Spleen (tissue), 11 donors: Measurements from ENCODE around the gene EPHB1. TPM values are rescaled to one million over a fixed set of nuclear protein-coding genes. Genes with fewer than 3 reads are reported as not detected.
"Not testable (repeated sequence)": the region's sequence is repeated elsewhere in the genome, so short reads cannot be mapped to it uniquely, and the experiment has no call there.

Experiments used
- DNase-seq: peaks from one replicate; pipeline ENCODE4 v3.0.0-alpha.2; 2020
- H3K27ac ChIP-seq, 8 donors: fragments of 200-600 bp; sonication (generic) in 7 of 8; 1 replicate in 4 of 8; 2 replicates in 4 of 8; pipeline versions ENCODE4 v1.5.0 to v1.8.0; 2016 to 2021; ENCODE audit warnings: inconsistent platforms in 4 of 8, mild to moderate bottlenecking in 4 of 8, moderate library complexity in 1 of 8
- H3K27me3 ChIP-seq, 7 donors: fragments of 200-600 bp; sonication (generic) in 6 of 7; replicated peaks in 1 of 7; 1 replicate in 4 of 7; 2 replicates in 3 of 7; pipeline versions ENCODE4 v1.5.0 to v1.8.0; 2016 to 2021; ENCODE audit warnings: inconsistent platforms in 3 of 7, mild to moderate bottlenecking in 1 of 7
- H3K36me3 ChIP-seq, 6 donors: fragments of 200-600 bp; sonication (generic) in 5 of 6; 1 replicate in 4 of 6; 2 replicates in 2 of 6; pipeline versions ENCODE4 v1.5.0 to v1.8.0; 2016 to 2021; ENCODE audit warnings: inconsistent platforms in 2 of 6
- H3K4me1 ChIP-seq, 6 donors: fragments of 200-600 bp; sonication (generic) in 5 of 6; 1 replicate in 3 of 6; 2 replicates in 3 of 6; pipeline versions ENCODE4 v1.5.0 to v1.8.0; 2016 to 2021; ENCODE audit warnings: inconsistent platforms in 3 of 6
- H3K4me3 ChIP-seq, 8 donors: fragments of 200-600 bp; sonication (generic) in 7 of 8; 1 replicate in 4 of 8; 2 replicates in 4 of 8; pipeline versions ENCODE4 v1.5.0 to v1.8.0; 2016 to 2021; ENCODE audit warnings: inconsistent platforms in 4 of 8, mild to moderate bottlenecking in 4 of 8, moderate library complexity in 2 of 8
- H3K9me3 ChIP-seq, 8 donors: fragments of 200-600 bp; sonication (generic) in 7 of 8; 1 replicate in 4 of 8; 2 replicates in 4 of 8; pipeline versions ENCODE4 v1.5.0 to v1.8.0; 2016 to 2021; ENCODE audit warnings: inconsistent platforms in 4 of 8
- POLR2A ChIP-seq, 3 donors: fragments of 450-650 bp; IDR thresholded peaks; one replicate each; pipeline ENCODE4 v1.5.1; 2017; ENCODE audit warnings: antibody characterized with exemption in 3 of 3, mild to moderate bottlenecking in 1 of 3
- POLR2AphosphoS5 ChIP-seq, 3 donors: sonication (generic); formaldehyde crosslinking; IDR thresholded peaks; one replicate each; pipeline ENCODE4 v1.5.1; 2017; ENCODE audit warnings: antibody characterized with exemption in 3 of 3
- WGBS, 5 donors: extraction: QIAGEN DNeasy Blood & Tissue Kit in 3 of 5; methylation state at CpG; one replicate each; pipeline versions ENCODE4 v1.1.5 to v1.1.7; 2013 to 2018; 5-methylcytosine and 5-hydroxymethylcytosine counted together
- intact Hi-C: fragments of 100-400 bp; cut with DNase I; formaldehyde crosslinking; loops from one replicate; pipeline ENCODE4 v1.15.0; 2023; ENCODE audit warnings: low total_unique reads
- polyA plus RNA-seq, 3 donors: library from polyadenylated mRNA; stranded (reverse); fragments of 200-250 nt; gene quantifications; one replicate each; pipeline ENCODE4 v1.2.1, GENCODE V29; 2013
- total RNA-seq, 7 donors: library from RNA; depleted of rRNA in 3 of 7; stranded (reverse); fragments of >200 nt in 3 of 7; fragmentation: NEBNext Ultra II Directional in 4 of 7; extraction: Animal tissue kit (Norgen Biotek cat#: 25700) in 4 of 7; gene quantifications; one replicate each; pipeline versions ENCODE4 v1.1.0 to v1.2.1, GENCODE V29; 2016 to 2021
- TF ChIP-seq, protein P1 (sequence below), 11 experiments: fragments of 200-600 bp in 7 of 11; fragments of 450-650 bp in 4 of 11; sonication (generic) in 4 of 11; IDR thresholded peaks in 8 of 11; conservative IDR thresholded peaks in 3 of 11; 1 replicate in 7 of 11; 2 replicates in 4 of 11; pipeline versions ENCODE4 v1.4.0 to v1.8.0; 2016 to 2021; ENCODE audit warnings: antibody characterized with exemption in 11 of 11, inconsistent platforms in 4 of 11, mild to moderate bottlenecking in 1 of 11
- donor health status: healthy with polysubstance abuse.
- donor health status: DM: no; HTN: no; CAD: no; lungs with moderate emphysema.
- donor health status: DM: no; HTN: no; CAD: no.
- donor health status: Bipolar disorder and iron deficiency.
- donor health status: healthy.
- donor health status: DM: no; HTN: no; CAD: no.
- donor health status: DM: yes; HTN: yes; CAD: no.

Gene EPHB1
- total and polyA plus RNA-seq, 10 donors, result 0.20 to 14.0 (median 3.0) TPM

DNA sequence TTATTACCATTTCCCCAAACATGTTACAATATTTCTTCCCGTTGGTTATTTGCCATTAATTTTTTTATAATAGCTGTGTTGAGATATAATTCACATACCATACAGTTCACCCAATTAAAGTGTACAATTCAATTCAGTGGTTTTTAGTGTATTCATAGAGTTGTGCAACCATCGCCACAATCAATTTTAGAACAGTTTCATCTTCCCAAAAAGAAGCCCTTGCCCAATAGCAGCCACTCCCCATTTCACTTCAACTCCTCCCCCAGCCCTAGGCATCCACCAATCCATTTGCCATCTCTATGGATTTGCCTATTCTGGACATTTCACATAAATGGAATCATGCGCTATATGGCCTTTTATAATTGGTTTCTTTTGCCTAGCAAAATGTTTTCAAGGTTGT lies 225.1 kb downstream of the EPHB1 start:
- no peak for TF ChIP-seq POLR2A (IDR thresholded peaks at IDR 0.05)
- TF ChIP-seq, protein P1, sequence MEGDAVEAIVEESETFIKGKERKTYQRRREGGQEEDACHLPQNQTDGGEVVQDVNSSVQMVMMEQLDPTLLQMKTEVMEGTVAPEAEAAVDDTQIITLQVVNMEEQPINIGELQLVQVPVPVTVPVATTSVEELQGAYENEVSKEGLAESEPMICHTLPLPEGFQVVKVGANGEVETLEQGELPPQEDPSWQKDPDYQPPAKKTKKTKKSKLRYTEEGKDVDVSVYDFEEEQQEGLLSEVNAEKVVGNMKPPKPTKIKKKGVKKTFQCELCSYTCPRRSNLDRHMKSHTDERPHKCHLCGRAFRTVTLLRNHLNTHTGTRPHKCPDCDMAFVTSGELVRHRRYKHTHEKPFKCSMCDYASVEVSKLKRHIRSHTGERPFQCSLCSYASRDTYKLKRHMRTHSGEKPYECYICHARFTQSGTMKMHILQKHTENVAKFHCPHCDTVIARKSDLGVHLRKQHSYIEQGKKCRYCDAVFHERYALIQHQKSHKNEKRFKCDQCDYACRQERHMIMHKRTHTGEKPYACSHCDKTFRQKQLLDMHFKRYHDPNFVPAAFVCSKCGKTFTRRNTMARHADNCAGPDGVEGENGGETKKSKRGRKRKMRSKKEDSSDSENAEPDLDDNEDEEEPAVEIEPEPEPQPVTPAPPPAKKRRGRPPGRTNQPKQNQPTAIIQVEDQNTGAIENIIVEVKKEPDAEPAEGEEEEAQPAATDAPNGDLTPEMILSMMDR (IDR thresholded peaks at IDR 0.05 in 8 of 11, conservative IDR thresholded peaks at IDR 0.05 in 3 of 11), result no peak
- no peak for TF ChIP-seq POLR2AphosphoS5 (IDR thresholded peaks at IDR 0.05)
- Histone ChIP-seq H3K9me3 (no peaks in the 10 kb centered on the region), H3K27ac (no peak overlapping the region), H3K27me3 (no peaks in the 10 kb centered on the region), H3K36me3 (no peaks in the 10 kb centered on the region), H3K4me3 (no peak overlapping the region), H3K4me1 (no peaks in the 10 kb centered on the region)
- no peak for DNase-seq
- intact Hi-C loops, result no loop called here
- 77 to 91% (median 83%) methylated on average over 3 of the region's 3 CpGs for WGBS, 5 donors

DNA sequence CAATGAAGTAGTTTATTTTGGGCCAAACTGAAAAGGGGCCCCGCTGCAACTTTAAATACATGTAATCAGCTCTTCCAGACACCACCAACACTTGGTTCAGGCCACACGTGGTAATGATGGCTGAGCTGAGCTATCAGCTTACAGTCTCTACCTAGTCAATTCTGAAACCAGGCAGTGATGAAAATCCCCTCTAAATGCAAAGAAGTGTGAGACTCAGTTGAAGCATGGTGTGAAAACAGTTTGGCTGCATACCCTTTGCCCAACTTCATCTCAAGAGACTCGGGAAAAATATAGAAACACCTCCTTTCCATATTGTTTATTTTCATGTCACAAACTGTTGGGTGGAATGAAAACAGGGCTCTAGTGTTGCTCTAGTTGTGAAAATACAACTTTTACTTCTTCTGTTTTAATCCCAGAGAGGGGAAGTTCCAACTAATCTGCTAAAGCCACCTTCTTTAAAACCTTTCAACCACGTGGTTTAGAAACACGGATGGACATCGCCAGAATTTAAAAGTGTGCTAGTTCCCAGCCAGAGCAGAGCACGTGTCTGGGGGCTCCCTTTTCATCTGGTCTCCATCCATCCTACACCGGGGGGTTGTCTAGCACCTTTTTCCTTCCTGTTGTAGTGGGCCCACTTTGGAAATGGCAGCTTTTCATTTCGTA lies 229.1 kb downstream of the EPHB1 start:
- no peaks in the 10 kb centered on the region for H3K9me3 ChIP-seq
- H3K4me1 ChIP-seq, result no peaks in the 10 kb centered on the region
- no peak for DNase-seq
- no peaks in the 10 kb centered on the region for H3K36me3 ChIP-seq
- H3K27ac ChIP-seq, result no peak overlapping the region
- WGBS, 5 donors, result 42 to 51% (median 46%) methylated on average over 9 of the region's 9 CpGs
- H3K27me3 ChIP-seq, result no peaks in the 10 kb centered on the region
- intact Hi-C loops, result no loop called here
- TF ChIP-seq, protein P1 (IDR thresholded peaks at IDR 0.05 in 8 of 11, conservative IDR thresholded peaks at IDR 0.05 in 3 of 11), result no peak
- no peak for TF ChIP-seq POLR2A (IDR thresholded peaks at IDR 0.05)
- TF ChIP-seq POLR2AphosphoS5 (IDR thresholded peaks at IDR 0.05), result no peak
- no peak overlapping the region for H3K4me3 ChIP-seq

DNA sequence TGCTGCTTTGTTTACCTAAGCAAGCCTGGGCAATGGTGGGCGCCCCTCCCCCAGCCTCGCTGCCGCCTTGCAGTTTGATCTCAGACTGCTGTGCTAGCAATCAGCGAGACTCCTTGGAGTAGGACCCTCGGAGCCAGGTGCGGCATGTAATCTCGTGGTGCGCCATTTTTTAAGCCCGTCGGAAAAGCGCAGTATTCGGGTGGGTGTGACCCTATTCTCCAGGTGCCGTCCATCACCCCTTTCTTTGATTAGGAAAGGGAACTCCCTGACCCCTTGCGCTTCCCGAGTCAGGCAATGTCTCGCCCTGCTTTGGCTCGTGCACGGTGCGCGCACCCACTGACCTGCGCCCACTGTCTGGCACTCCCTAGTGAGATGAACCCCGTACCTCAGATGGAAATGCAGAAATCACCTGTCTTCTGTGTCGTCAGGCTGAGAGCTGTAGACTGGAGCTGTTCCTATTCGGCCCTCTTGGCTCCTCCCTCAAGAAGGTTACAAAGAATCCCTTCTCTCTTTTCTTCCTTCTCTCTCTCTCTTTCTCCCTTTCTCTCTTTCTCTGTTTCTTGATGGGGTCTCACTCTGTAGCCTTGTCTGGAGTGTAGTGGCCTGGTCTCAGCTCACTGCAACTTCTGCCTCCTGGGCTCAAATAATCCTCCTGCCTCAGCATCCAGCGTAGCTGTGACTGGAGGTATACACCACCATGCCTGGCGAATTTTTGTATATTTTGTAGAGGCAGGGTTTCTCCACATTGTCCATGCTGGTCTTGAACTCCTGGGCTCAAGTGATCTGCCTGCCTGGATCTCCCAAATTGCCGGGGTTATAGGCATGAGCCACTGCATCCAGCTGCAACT lies 235.9 kb downstream of the EPHB1 start:
- H3K27ac ChIP-seq, H3K36me3 ChIP-seq, DNase-seq, H3K4me1 ChIP-seq, intact Hi-C loops, H3K9me3 ChIP-seq, H3K4me3 ChIP-seq: not testable (repeated sequence)
- WGBS, 5 donors, result 23 to 40% (median 29%) methylated on average over 17 to 27 of the region's 27 CpGs
- H3K27me3 ChIP-seq, result peaks cover 0 to 44% (median 5%) of the 10 kb centered on the region in 7 donors

DNA sequence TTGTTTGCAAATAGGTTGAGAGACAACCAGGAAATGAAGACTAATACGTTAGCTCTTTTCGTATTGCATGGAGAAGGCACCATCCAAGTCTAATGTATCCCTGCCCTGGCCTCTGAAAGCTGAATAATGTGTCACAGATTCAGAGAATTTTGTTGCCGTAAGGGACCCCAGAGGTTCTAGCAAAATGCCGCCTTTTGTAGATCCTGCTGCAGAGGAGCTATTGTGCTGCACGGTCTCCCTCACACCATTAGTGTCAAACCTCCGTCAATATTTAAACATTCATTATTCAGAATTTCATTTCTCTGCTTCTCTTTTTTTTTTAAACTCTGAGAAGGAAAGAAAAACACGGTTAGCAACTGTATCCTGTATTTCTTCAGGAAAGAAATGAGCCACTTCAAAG lies 238.7 kb downstream of the EPHB1 start:
- no peak for TF ChIP-seq POLR2AphosphoS5 (IDR thresholded peaks at IDR 0.05)
- TF ChIP-seq, protein P1 (IDR thresholded peaks at IDR 0.05 in 8 of 11, conservative IDR thresholded peaks at IDR 0.05 in 3 of 11), result no peak
- TF ChIP-seq POLR2A (IDR thresholded peaks at IDR 0.05), result no peak
- Histone ChIP-seq H3K27ac (no peak overlapping the region), H3K27me3 (peaks cover 0 to 44% (median 5%) of the 10 kb centered on the region in 7 donors), H3K4me1 (no peaks in the 10 kb centered on the region), H3K4me3 (no peak overlapping the region), H3K9me3 (no peaks in the 10 kb centered on the region), H3K36me3 (no peaks in the 10 kb centered on the region)
- 68 to 81% (median 79%) methylated on average over 7 of the region's 7 CpGs for WGBS, 5 donors
- no peak for DNase-seq
- intact Hi-C loops, result no loop called here
